Hindlimb muscle (tissue), 1 donor: ENCODE measurements around the gene TPRX2. TPM values are rescaled to one million over a fixed set of nuclear protein-coding genes. Genes with fewer than 3 reads are reported as not detected.
"Not testable (repeated sequence)": the region's sequence is repeated elsewhere in the genome, so short reads cannot be mapped to it uniquely, and the experiment has no call there.

Experiments
- DNase-seq: peaks from one replicate; pipeline ENCODE4 v3.0.0-alpha.2; 2013
- polyA plus RNA-seq: library from polyadenylated mRNA; unstranded; fragments of 120-200 nt; gene quantifications from one replicate; pipeline ENCODE4 v1.2.1, GENCODE V29; 2013; ENCODE audit not compliant: insufficient read length

TPRX2 gene
- not detected for polyA plus RNA-seq

GRCh38 chr19:47858646-47859285, at the start of gene TPRX2:
TPRX2 (plus strand) TSS chr19:47859235; CDS start chr19:47859247, 12 bp downstream.
- DNase-seq, result not testable (repeated sequence)

GRCh38 chr19:47813304-47813994, 45.6 kb upstream of the TPRX2 start:
- peak; percentile 47 for DNase-seq

- no peak for DNase-seq
These were observed 45.1 kb upstream of the TPRX2 start for GRCh38 chr19:47813995-47814328.

- not testable (repeated sequence) for DNase-seq
These were observed 42.8 kb upstream of the TPRX2 start for GRCh38 chr19:47816270-47816669.

- DNase-seq, result not testable (repeated sequence)
These were observed 40.8 kb upstream of the TPRX2 start for GRCh38 chr19:47818221-47818620.

- no peak for DNase-seq
These were observed 39.2 kb upstream of the TPRX2 start for GRCh38 chr19:47819858-47820257.

- no peak for DNase-seq
These were observed 38.6 kb upstream of the TPRX2 start for GRCh38 chr19:47820410-47820809.

- no peak for DNase-seq
These were observed 37.5 kb upstream of the TPRX2 start, which contains the start of gene CRX for GRCh38 chr19:47821460-47822020. CRX (plus strand) TSS chr19:47821937; CDS start chr19:47834444, 12,507 bp downstream.

GRCh38 chr19:47824396-47824795, 34.6 kb upstream of the TPRX2 start:
- DNase-seq, result no peak

- no peak for DNase-seq
These were observed 32.2 kb upstream of the TPRX2 start for GRCh38 chr19:47826800-47827199.

- DNase-seq, result no peak
These were observed 26.3 kb upstream of the TPRX2 start for GRCh38 chr19:47832723-47833122.

GRCh38 chr19:47836038-47836437, 23.0 kb upstream of the TPRX2 start:
- no peak for DNase-seq

GRCh38 chr19:47839411-47839810, 19.6 kb upstream of the TPRX2 start:
- DNase-seq, result no peak

- no peak for DNase-seq
These were observed 19.1 kb upstream of the TPRX2 start for GRCh38 chr19:47839913-47840312.

GRCh38 chr19:47842941-47843340, 16.1 kb upstream of the TPRX2 start:
- no peak for DNase-seq

- no peak for DNase-seq
These were observed 10.6 kb upstream of the TPRX2 start for GRCh38 chr19:47848425-47848822.

GRCh38 chr19:47848823-47849473, 10.1 kb upstream of the TPRX2 start:
- DNase-seq, result no peak

GRCh38 chr19:47853003-47853402, 6.0 kb upstream of the TPRX2 start:
- no peak for DNase-seq

GRCh38 chr19:47854459-47854858, 4.6 kb upstream of the TPRX2 start:
- no peak for DNase-seq

- DNase-seq, result not testable (repeated sequence)
These were observed 804 bp upstream of the TPRX2 start for GRCh38 chr19:47858231-47858630.

- not testable (repeated sequence) for DNase-seq
These were observed 803 bp downstream of the TPRX2 start for GRCh38 chr19:47859838-47860237.

- no peak for DNase-seq
These were observed 1.7 kb downstream of the TPRX2 start for GRCh38 chr19:47860602-47861297.

- no peak for DNase-seq
These were observed 2.6 kb downstream of the TPRX2 start for GRCh38 chr19:47861630-47862029.
